Muscle of leg (tissue), 11 donors: ENCODE results near the gene DDX1. TPM values are rescaled to one million over a fixed set of nuclear protein-coding genes. Genes with fewer than 3 reads are reported as not detected.
"Not testable (repeated sequence)": the region's sequence is repeated elsewhere in the genome, so short reads cannot be mapped to it uniquely, and the experiment has no call there.

Source experiments
- DNase-seq: peaks from one replicate; pipeline ENCODE4 v3.0.0; 2013
- H3K27ac ChIP-seq: one replicate; pipeline ENCODE4 v1.5.1; 2013; ENCODE audit warnings: mild to moderate bottlenecking, low read length, control low read depth
- H3K27me3 ChIP-seq: one replicate; pipeline ENCODE4 v1.6.1; 2013; ENCODE audit warnings: low read length; ENCODE audit not compliant: control insufficient read depth, insufficient read depth
- H3K36me3 ChIP-seq: one replicate; pipeline ENCODE4 v1.6.1; 2013; ENCODE audit warnings: low read length; ENCODE audit not compliant: control insufficient read depth, insufficient read depth
- H3K4me1 ChIP-seq: one replicate; pipeline ENCODE4 v1.6.1; 2013; ENCODE audit warnings: low read length; ENCODE audit not compliant: control insufficient read depth, insufficient read depth
- H3K4me3 ChIP-seq: one replicate; pipeline ENCODE4 v1.5.1; 2013; ENCODE audit warnings: low read length, control low read depth
- H3K9me3 ChIP-seq: replicated peaks from 2 replicates; pipeline ENCODE4 v1.6.1; 2013; ENCODE audit warnings: low read depth, low read length; ENCODE audit not compliant: control insufficient read depth
- WGBS: methylation state at CpG from one replicate; pipeline ENCODE4 v1.1.5; 2013; ENCODE audit warnings: missing lambda C conversion rate; ENCODE audit not compliant: insufficient coverage; 5-methylcytosine and 5-hydroxymethylcytosine counted together
- polyA plus RNA-seq, 8 donors: library from polyadenylated mRNA; unstranded; fragments of 120-200 nt; gene quantifications; one replicate each; pipeline versions ENCODE4 v1.2.1 to v1.2.3, GENCODE V29; 2013; ENCODE audit warnings: inconsistent platforms in 1 of 8, low replicate concordance in 1 of 8; ENCODE audit not compliant: insufficient read length in 8 of 8, insufficient read depth in 1 of 8
- total RNA-seq: library from RNA; stranded (reverse); fragments of 120-200 nt; gene quantifications from one replicate; pipeline ENCODE4 v1.2.4, GENCODE V29; 2013

DDX1 gene
- total and polyA plus RNA-seq, 9 donors = 72.3 to 101 (median 94.5) TPM

GRCh38 chr2:15677141-15677843, 85.6 kb downstream of the DDX1 start:
- Histone ChIP-seq H3K27ac (no peak overlapping the region), H3K9me3 (peaks cover 4% of the 10 kb centered on the region), H3K4me1 (peaks cover 8% of the 10 kb centered on the region), H3K36me3 (no peaks in the 10 kb centered on the region), H3K27me3 (peaks cover 2% of the 10 kb centered on the region), H3K4me3 (no peak overlapping the region)
- DNase-seq = peak; percentile 43
- WGBS = 20% methylated on average over 1 of the region's 9 CpGs

GRCh38 chr2:15678346-15678745, 86.7 kb downstream of the DDX1 start:
- Histone ChIP-seq H3K9me3 (peaks cover 4% of the 10 kb centered on the region), H3K27ac (no peak overlapping the region), H3K4me3 (no peak overlapping the region), H3K4me1 (peaks cover 7% of the 10 kb centered on the region), H3K27me3 (peaks cover 2% of the 10 kb centered on the region), H3K36me3 (no peaks in the 10 kb centered on the region)
- no peak for DNase-seq
- WGBS = 62% methylated on average over 2 of the region's 5 CpGs

- no peak for DNase-seq
- no peak overlapping the region for H3K4me3 ChIP-seq
- H3K27me3 ChIP-seq = peaks cover 2% of the 10 kb centered on the region
- H3K36me3 ChIP-seq = no peaks in the 10 kb centered on the region
- H3K9me3 ChIP-seq = peaks cover 4% of the 10 kb centered on the region
- H3K4me1 ChIP-seq = peaks cover 1% of the 10 kb centered on the region
- no peak overlapping the region for H3K27ac ChIP-seq
- 88% methylated on average over 1 of the region's 2 CpGs for WGBS
These were observed 87.2 kb downstream of the DDX1 start for GRCh38 chr2:15678909-15679308.

GRCh38 chr2:15679386-15679924, 87.8 kb downstream of the DDX1 start:
- H3K4me3 ChIP-seq = no peak overlapping the region
- no peaks in the 10 kb centered on the region for H3K4me1 ChIP-seq

GRCh38 chr2:15680132-15680531, 88.5 kb downstream of the DDX1 start:
- WGBS = no CpG with 5 or more reads among the region's 33 CpGs
- not testable (repeated sequence) for H3K9me3 ChIP-seq, DNase-seq, H3K27ac ChIP-seq, H3K36me3 ChIP-seq, H3K27me3 ChIP-seq, H3K4me3 ChIP-seq, H3K4me1 ChIP-seq

More at GRCh38 chr2:15679386-15679924, 87.8 kb downstream of the DDX1 start:
- H3K9me3 ChIP-seq = peaks cover 4% of the 10 kb centered on the region
- H3K36me3 ChIP-seq = no peaks in the 10 kb centered on the region
- no peak for DNase-seq
- peaks cover 2% of the 10 kb centered on the region for H3K27me3 ChIP-seq
- no peak overlapping the region for H3K27ac ChIP-seq
- WGBS = 100% methylated on average over 1 of the region's 3 CpGs

Other genes starting within 250 kb of the DDX1 start
- 57.5 TPM for gene NBAS, start 30.5 kb upstream of the DDX1 start, total RNA-seq
- gene NBAS, start 30.5 kb upstream of the DDX1 start, polyA plus RNA-seq = 10 to 100 TPM; 33.3 to 37.4 (median 36.0) TPM